GM19035 (cell line): ENCODE measurements around the gene M6PR.

Source experiments
- ATAC-seq: cut with Tn5 transposase; IDR thresholded peaks from one replicate; pipeline ENCODE4 v1.9.1; 2021; ENCODE audit not compliant: unreplicated experiment

M6PR gene

GRCh38 chr12:8949342-8950220 is at the start of gene M6PR:
Gene M6PR, minus strand, starts transcription at chr12:8949645. Its CDS starts 3,241 bp downstream, at chr12:8946404.
- ATAC-seq: peak; percentile 87

GRCh38 chr12:8996682-8997405 is 47.4 kb upstream of the M6PR start:
- ATAC-seq: peak; percentile 96

- no peak for ATAC-seq
Measured at GRCh38 chr12:8995021-8995775, 45.8 kb upstream of the M6PR start.

GRCh38 chr12:8993827-8994226 is 44.4 kb upstream of the M6PR start:
- no peak for ATAC-seq

- no peak for ATAC-seq
Measured at GRCh38 chr12:8991371-8992345, 42.2 kb upstream of the M6PR start.

- no peak for ATAC-seq
Measured at GRCh38 chr12:8989413-8989812, 40.0 kb upstream of the M6PR start, which contains the start of gene KLRG1. Gene KLRG1, plus strand, starts transcription at chr12:8989546. Its CDS starts 90 bp downstream, at chr12:8989636.

GRCh38 chr12:8987685-8988084 is 38.2 kb upstream of the M6PR start:
- no peak for ATAC-seq

- no peak for ATAC-seq
Measured at GRCh38 chr12:8987163-8987562, 37.7 kb upstream of the M6PR start.

GRCh38 chr12:8985213-8985754 is 35.8 kb upstream of the M6PR start:
- ATAC-seq: no peak

- ATAC-seq: no peak
Measured at GRCh38 chr12:8980137-8980536, 30.7 kb upstream of the M6PR start.

GRCh38 chr12:8970432-8970831 is 21.0 kb upstream of the M6PR start:
- no peak for ATAC-seq

GRCh38 chr12:8969861-8970411 is 20.5 kb upstream of the M6PR start:
- no peak for ATAC-seq

GRCh38 chr12:8968761-8969160 is 19.3 kb upstream of the M6PR start:
- no peak for ATAC-seq

- no peak for ATAC-seq
Measured at GRCh38 chr12:8960176-8960575, 10.7 kb upstream of the M6PR start.

GRCh38 chr12:8958066-8958465 is 8.6 kb upstream of the M6PR start:
- ATAC-seq: no peak

- ATAC-seq: no peak
Measured at GRCh38 chr12:8957561-8957960, 8.1 kb upstream of the M6PR start.

- ATAC-seq: no peak
Measured at GRCh38 chr12:8956772-8957171, 7.3 kb upstream of the M6PR start.

- no peak for ATAC-seq
Measured at GRCh38 chr12:8956073-8956472, 6.6 kb upstream of the M6PR start.

- no peak for ATAC-seq
Measured at GRCh38 chr12:8953773-8954402, 4.4 kb upstream of the M6PR start.
